HepG2 (cell line): Measurements from ENCODE around the gene RAP1GAP2. TPM values are rescaled to one million over a fixed set of nuclear protein-coding genes. Genes with fewer than 3 reads are reported as not detected.

ENCODE experiments used
- ATAC-seq: fragments of 200-7000 bp; cut with Tn5 transposase; 3 replicates; pipeline ENCODE4 v1.9.1; 2020; ENCODE audit warnings: mild to moderate bottlenecking, moderate library complexity
- BruUV-seq: library from RNA; stranded (reverse); fragments of 400-500 nt; replicated peaks from 2 replicates; lab custom pipeline; 2021; lab: Mats Ljungman, UMichigan
- CTCF ChIA-PET: fragments of 300-600 bp; formaldehyde crosslinking; extraction: SDS; loops from one replicate; lab custom pipeline; 2021; ENCODE audit warnings: low total read pairs, inconsistent platforms, low intra/inter-chr PET ratio; lab: Yijun Ruan, JAX
- POLR2A ChIA-PET: fragments of 350-600 bp; sonication (Branson Sonifier 250); formaldehyde crosslinking; loops from one replicate; lab custom pipeline; 2020; ENCODE audit warnings: antibody characterized with exemption, inconsistent platforms; lab: Yijun Ruan, JAX
- DNase-seq: peaks from one replicate; pipeline ENCODE4 v3.0.0-alpha.2; 2015; ENCODE audit warnings: low spot score
- FAIRE-seq: peaks from 3 replicates; lab custom pipeline; 2011; peaks lifted over from hg19 to GRCh38; lab: Jason Lieb, UNC
- H2AFZ ChIP-seq: one replicate; pipeline ENCODE4 v1.6.1; 2011; ENCODE audit warnings: low read length, inconsistent platforms
- H3K27ac ChIP-seq: fragments of 300-600 bp; 3 replicates; pipeline ENCODE4 v1.8.0; 2011; ENCODE audit warnings: mixed run types, mild to moderate bottlenecking, mixed read lengths, low read length, inconsistent platforms; ENCODE audit not compliant: insufficient read depth; ENCODE audit errors: extremely low read length
- H3K27me3 ChIP-seq, 2 experiments: fragments of 200-600 bp in 1 of 2; 2 replicates in 1 of 2; 3 replicates in 1 of 2; pipeline versions ENCODE4 v1.6.0 to v1.8.0; 2011; ENCODE audit warnings: low read length in 2 of 2, mild to moderate bottlenecking in 2 of 2, moderate library complexity in 2 of 2, inconsistent platforms in 1 of 2; ENCODE audit not compliant: insufficient read depth in 2 of 2, control insufficient read depth in 1 of 2
- H3K36me3 ChIP-seq, 2 experiments: fragments of 200-600 bp in 1 of 2; replicated peaks in 1 of 2; 2 replicates in 1 of 2; 3 replicates in 1 of 2; pipeline versions ENCODE4 v1.5.1 to v1.8.0; 2011; ENCODE audit warnings: low read length in 2 of 2, inconsistent platforms in 1 of 2; ENCODE audit not compliant: insufficient read depth in 2 of 2, control insufficient read depth in 1 of 2
- H3K4me1 ChIP-seq: 2 replicates; pipeline ENCODE4 v1.5.1; 2012; ENCODE audit warnings: low read length, inconsistent platforms; ENCODE audit not compliant: insufficient read depth
- H3K4me2 ChIP-seq: 2 replicates; pipeline ENCODE4 v1.6.0; 2011; ENCODE audit warnings: low read depth, low read length, inconsistent platforms
- H3K4me3 ChIP-seq, 3 experiments: fragments of 200-600 bp in 1 of 3; sonication (generic), shearing (Covaris generic) in 1 of 3; replicated peaks in 1 of 3; 2 replicates each; pipeline ENCODE4 v1.5.1; 2011 to 2016; ENCODE audit warnings: low read length in 3 of 3, inconsistent platforms in 2 of 3, low read depth in 2 of 3, mild to moderate bottlenecking in 2 of 3, control low read depth in 1 of 3, mixed read lengths in 1 of 3; ENCODE audit not compliant: insufficient read depth in 1 of 3
- H3K79me2 ChIP-seq: one replicate; pipeline ENCODE4 v1.6.1; 2011; ENCODE audit warnings: low read length, inconsistent platforms; ENCODE audit not compliant: insufficient read depth
- H3K9ac ChIP-seq: 2 replicates; pipeline ENCODE4 v1.6.0; 2011; ENCODE audit warnings: mild to moderate bottlenecking, low read depth, low read length, inconsistent platforms; ENCODE audit not compliant: insufficient read depth
- H3K9me3 ChIP-seq: 2 replicates; pipeline ENCODE4 v1.5.1; 2012; ENCODE audit warnings: mild to moderate bottlenecking, low read length
- H4K20me1 ChIP-seq: 2 replicates; pipeline ENCODE4 v1.6.0; 2011; ENCODE audit warnings: inconsistent platforms, mild to moderate bottlenecking, low read length, moderate library complexity; ENCODE audit not compliant: insufficient read depth
- BORCS8-MEF2B ChIP-seq: sonication (generic); formaldehyde crosslinking; IDR thresholded peaks from 2 replicates; pipeline ENCODE4 v1.8.0; 2022; ENCODE audit warnings: mild to moderate bottlenecking, missing genetic modification reagents
- MLX ChIP-seq: IDR thresholded peaks from 2 replicates; pipeline ENCODE4 v1.6.1; 2016
- NAIF1 ChIP-seq: sonication (generic); formaldehyde crosslinking; IDR thresholded peaks from 2 replicates; pipeline ENCODE4 v1.5.0; 2020; ENCODE audit warnings: mild to moderate bottlenecking, missing genetic modification reagents, borderline replicate concordance
- NONO ChIP-seq, 2 experiments: fragments of 450-650 bp in 1 of 2; sonication (generic) in 1 of 2; formaldehyde crosslinking in 1 of 2; IDR thresholded peaks in 1 of 2; conservative IDR thresholded peaks in 1 of 2; 2 replicates each; pipeline versions ENCODE4 v1.6.1 to v1.8.0; 2017 to 2022; ENCODE audit warnings: mild to moderate bottlenecking in 1 of 2, missing genetic modification reagents in 1 of 2, moderate library complexity in 1 of 2
- PBX3 ChIP-seq: sonication (generic); formaldehyde crosslinking; IDR thresholded peaks from 2 replicates; pipeline ENCODE4 v1.8.1; 2023; ENCODE audit warnings: missing genetic modification reagents, inconsistent platforms, borderline replicate concordance
- POLR2A ChIP-seq, 2 experiments: IDR thresholded peaks; 2 replicates each; pipeline ENCODE4 v1.6.1; 2011; ENCODE audit warnings: low read depth in 2 of 2, low read length in 2 of 2, mild to moderate bottlenecking in 1 of 2, moderate library complexity in 1 of 2; ENCODE audit not compliant: insufficient read depth in 1 of 2
- RNF2 ChIP-seq: fragments of 450-650 bp; conservative IDR thresholded peaks from 2 replicates; pipeline ENCODE4 v1.6.1; 2016; ENCODE audit warnings: low read depth
- RXRA ChIP-seq: sonication (generic); formaldehyde crosslinking; IDR thresholded peaks from 2 replicates; pipeline ENCODE4 v1.5.1; 2020; ENCODE audit warnings: missing genetic modification reagents
- SALL1 ChIP-seq: sonication (generic); formaldehyde crosslinking; IDR thresholded peaks from 2 replicates; pipeline ENCODE4 v1.8.0; 2022; ENCODE audit warnings: mild to moderate bottlenecking, missing genetic modification reagents
- SPEN ChIP-seq: sonication (generic); formaldehyde crosslinking; IDR thresholded peaks from 2 replicates; pipeline ENCODE4 v1.5.1; 2020; ENCODE audit warnings: low read depth, mild to moderate bottlenecking, missing genetic modification reagents
- TCF7 ChIP-seq: sonication (generic); IDR thresholded peaks from 2 replicates; pipeline ENCODE4 v1.6.1; 2016; ENCODE audit warnings: antibody characterized with exemption, low read depth
- THRA ChIP-seq: sonication (generic); formaldehyde crosslinking; IDR thresholded peaks from 2 replicates; pipeline ENCODE4 v1.4.0; 2020; ENCODE audit warnings: missing genetic modification reagents, borderline replicate concordance
- ZBTB46 ChIP-seq: sonication (generic); formaldehyde crosslinking; IDR thresholded peaks from 2 replicates; pipeline ENCODE4 v1.4.0; 2020; ENCODE audit warnings: mild to moderate bottlenecking, missing genetic modification reagents, borderline replicate concordance
- ZNF382 ChIP-seq: sonication (generic); formaldehyde crosslinking; IDR thresholded peaks from 2 replicates; pipeline ENCODE4 v1.5.0; 2020; ENCODE audit warnings: missing genetic modification reagents, mild to moderate bottlenecking, borderline replicate concordance
- ZNF550 ChIP-seq: sonication (generic); formaldehyde crosslinking; IDR thresholded peaks from 2 replicates; pipeline ENCODE4 v1.4.0; 2020; ENCODE audit warnings: mild to moderate bottlenecking, missing genetic modification reagents, borderline replicate concordance
- ZNF605 ChIP-seq: sonication (generic); formaldehyde crosslinking; IDR thresholded peaks from 2 replicates; pipeline ENCODE4 v1.8.0; 2022; ENCODE audit warnings: mild to moderate bottlenecking, missing genetic modification reagents
- ZNF784 ChIP-seq: sonication (generic); formaldehyde crosslinking; IDR thresholded peaks from 2 replicates; pipeline ENCODE4 v1.5.1; 2020; ENCODE audit warnings: missing genetic modification reagents, mild to moderate bottlenecking, borderline replicate concordance
- ZUFSP ChIP-seq: sonication (generic); formaldehyde crosslinking; IDR thresholded peaks from 2 replicates; pipeline ENCODE4 v1.9.0; 2021; ENCODE audit warnings: missing genetic modification reagents, mild to moderate bottlenecking, borderline replicate concordance
- WGBS: methylation state at CpG from one replicate; pipeline ENCODE4 v1.1.6; 2017; ENCODE audit warnings: low lambda C conversion rate; 5-methylcytosine and 5-hydroxymethylcytosine counted together
- in situ Hi-C: cut with HindIII; loops from 2 replicates; pipeline ENCODE4 v1.10.0; 2017; ENCODE audit warnings: low pct_unique_long_range_greater_than_20kb; ENCODE audit not compliant: extremely low pct_ligation_motif_present
- intact Hi-C: fragments of 100-400 bp; cut with micrococcal nuclease; formaldehyde crosslinking; loops from one replicate; pipeline ENCODE4 v1.10.0; 2022; ENCODE audit not compliant: unreplicated experiment
- polyA plus RNA-seq, 8 experiments: library from polyadenylated mRNA; depleted of rRNA in 3 of 8; stranded (reverse) in 7 of 8; unstranded in 1 of 8; fragments of >200 nt; fragmentation: Illumina TruSeq in 4 of 8; extraction: Trizol in 4 of 8; gene quantifications; 2 replicates each; pipeline versions ENCODE4 v1.2.1 to v1.2.3, GENCODE V29; 2011 to 2016; ENCODE audit warnings: low read depth in 4 of 8, missing spikeins in 1 of 8, mixed read lengths in 1 of 8; ENCODE audit not compliant: insufficient read depth in 1 of 8
- total RNA-seq, 5 experiments: library from RNA; depleted of rRNA; stranded (reverse); fragments of >200 nt; fragmentation: Illumina TruSeq; extraction: Trizol; gene quantifications; 2 replicates each; pipeline ENCODE4 v1.2.3, GENCODE V29; 2016; ENCODE audit warnings: low read depth in 1 of 5

The RAP1GAP2 gene
- total and polyA plus RNA-seq, 2 of the 13 experiments (the other 11 are each of a cell fraction or from before 2014, with no cell fraction given) = 10.9 to 12.0 TPM

- no TSS peak for BruUV-seq
- H3K27me3 ChIP-seq = no peaks in the 10 kb centered on the region
- no peaks in the 10 kb centered on the region for H3K79me2 ChIP-seq
- no peaks in the 10 kb centered on the region for H3K9me3 ChIP-seq
- DNase-seq = no peak
- no peak overlapping the region for H2AFZ ChIP-seq
- in situ Hi-C loops (no loop called here), intact Hi-C loops (no loop called here)
- no peak for FAIRE-seq
- H3K9ac ChIP-seq = no peak overlapping the region
- no peak for ATAC-seq
- no peaks in the 10 kb centered on the region for H3K4me1 ChIP-seq
- H3K4me3 ChIP-seq = no peak overlapping the region
- H4K20me1 ChIP-seq = no peaks in the 10 kb centered on the region
- WGBS = 91% methylated on average over 6 of the region's 6 CpGs
- POLR2A ChIA-PET = interaction anchor here (1.5 kb wide), 1 partner anchor 16 kb away, joined by 4 read pairs; no protein-coding TSS in a partner anchor
- H3K36me3 ChIP-seq = no peaks in the 10 kb centered on the region
- no peak overlapping the region for H3K27ac ChIP-seq
- no peak overlapping the region for H3K4me2 ChIP-seq
- CTCF ChIA-PET = no interaction called here
- TF ChIP-seq ZUFSP (CRISPR knock-in tag) = no peak
- no peak for TF ChIP-seq MLX (CRISPR knock-in tag)
- no peak for TF ChIP-seq ZNF784 (CRISPR knock-in tag)
- no peak for TF ChIP-seq SALL1 (CRISPR knock-in tag)
- TF ChIP-seq ZNF550 (CRISPR knock-in tag) = no peak
- TF ChIP-seq RXRA (CRISPR knock-in tag) = no peak
- no peak for TF ChIP-seq THRA (CRISPR knock-in tag)
- no peak for TF ChIP-seq ZNF382 (CRISPR knock-in tag)
- no peak for TF ChIP-seq ZBTB46 (CRISPR knock-in tag)
- TF ChIP-seq TCF7 = no peak
- no peak for TF ChIP-seq PBX3 (CRISPR knock-in tag)
- TF ChIP-seq POLR2A (IDR thresholded peaks at IDR 0.05; ENCODE audit: insufficient read depth in 1 of 2, low read depth in 2 of 2, low read length in 2 of 2) = no peak
- TF ChIP-seq SPEN (CRISPR knock-in tag) = no peak
- no peak for TF ChIP-seq RNF2
- no peak for TF ChIP-seq NAIF1 (CRISPR knock-in tag)
- TF ChIP-seq BORCS8-MEF2B (CRISPR knock-in tag) = no peak
- TF ChIP-seq NONO (IDR thresholded peaks at IDR 0.05) = no peak
- TF ChIP-seq NONO (CRISPR knock-in tag; conservative IDR thresholded peaks at IDR 0.05) = no peak
- TF ChIP-seq ZNF605 (CRISPR knock-in tag) = no peak
Measured at GRCh38 chr17:2906901-2907300, 110.7 kb downstream of the RAP1GAP2 start.
